Right hindlimb (tissue), 1 donor: ENCODE measurements around the gene LLGL2.

ENCODE experiments used
- DNase-seq: peaks from one replicate; pipeline ENCODE4 v3.0.0-alpha.2; 2018

Gene LLGL2

DNA sequence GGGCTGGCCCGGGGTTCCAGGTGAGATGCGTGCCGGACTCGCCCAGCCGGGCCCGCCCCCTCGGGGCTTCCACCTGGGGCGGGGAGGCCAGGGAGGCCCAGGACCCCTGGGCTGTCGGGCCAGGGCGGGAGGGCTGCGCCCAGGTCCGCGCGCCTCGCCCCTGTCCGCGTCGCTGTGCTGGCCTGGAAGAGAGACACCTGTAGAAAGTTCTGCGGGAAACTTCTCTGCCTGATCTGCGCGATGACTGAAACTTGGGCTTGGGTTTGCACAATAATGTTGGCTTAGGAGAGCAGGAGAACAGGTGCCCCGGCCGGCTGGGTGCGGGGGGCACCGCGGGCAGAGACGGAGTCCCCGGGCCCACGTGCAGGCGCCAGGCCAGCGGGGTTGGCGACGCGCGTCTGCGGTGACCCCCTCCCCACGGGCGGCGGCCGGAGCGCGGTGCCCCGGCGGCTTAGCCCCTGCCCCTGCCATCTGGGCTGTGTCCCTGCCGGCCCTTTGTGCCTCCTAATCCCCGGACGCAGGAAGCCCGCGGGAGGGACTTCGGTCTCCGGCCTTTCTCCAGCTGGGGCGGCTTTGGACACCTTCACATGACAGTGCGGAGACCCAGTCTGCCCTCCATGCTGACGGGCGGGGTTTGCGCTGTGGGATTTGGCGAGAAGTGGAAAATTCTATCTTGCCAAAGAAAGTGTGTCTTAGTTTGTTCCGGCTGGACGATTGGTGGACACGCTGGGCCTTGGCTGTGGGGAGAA, 483 bp downstream of the LLGL2 start:
- DNase-seq = no peak

DNA sequence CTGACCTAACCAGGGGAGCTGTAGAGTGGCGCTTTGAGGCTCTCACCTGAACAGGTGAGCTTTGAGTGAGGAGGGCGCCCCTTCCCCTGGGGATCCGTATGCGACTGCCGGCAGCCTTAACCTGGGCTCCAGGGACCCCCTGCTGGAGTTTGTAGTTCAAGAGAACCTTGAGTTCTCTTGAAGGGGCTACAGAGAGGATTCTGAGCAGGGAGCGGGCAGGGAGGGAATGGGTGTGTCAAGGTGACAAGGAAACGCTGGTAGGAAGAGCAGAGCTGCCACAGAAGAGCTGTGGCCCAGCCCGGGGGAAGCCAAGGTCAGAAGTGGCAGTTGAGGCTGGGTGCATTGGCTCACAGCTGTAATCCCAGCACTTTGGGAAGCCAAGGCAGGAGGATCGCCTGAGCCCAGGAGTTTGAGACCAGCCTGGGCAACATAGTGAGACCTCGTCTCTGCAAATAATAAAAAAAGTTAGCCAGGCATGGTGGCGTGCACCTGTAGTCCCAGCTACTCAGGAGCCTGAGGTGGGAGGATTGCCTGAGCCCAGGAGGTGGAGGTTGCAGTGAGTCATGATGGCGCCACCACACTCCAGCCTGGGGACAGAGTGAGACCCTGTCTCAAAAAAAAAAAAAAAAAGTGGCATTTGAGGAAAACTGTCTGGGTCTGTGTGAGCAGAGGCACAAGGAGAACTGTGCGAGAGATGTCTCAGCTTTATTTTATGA, 1.2 kb downstream of the LLGL2 start:
- DNase-seq = no peak

DNA sequence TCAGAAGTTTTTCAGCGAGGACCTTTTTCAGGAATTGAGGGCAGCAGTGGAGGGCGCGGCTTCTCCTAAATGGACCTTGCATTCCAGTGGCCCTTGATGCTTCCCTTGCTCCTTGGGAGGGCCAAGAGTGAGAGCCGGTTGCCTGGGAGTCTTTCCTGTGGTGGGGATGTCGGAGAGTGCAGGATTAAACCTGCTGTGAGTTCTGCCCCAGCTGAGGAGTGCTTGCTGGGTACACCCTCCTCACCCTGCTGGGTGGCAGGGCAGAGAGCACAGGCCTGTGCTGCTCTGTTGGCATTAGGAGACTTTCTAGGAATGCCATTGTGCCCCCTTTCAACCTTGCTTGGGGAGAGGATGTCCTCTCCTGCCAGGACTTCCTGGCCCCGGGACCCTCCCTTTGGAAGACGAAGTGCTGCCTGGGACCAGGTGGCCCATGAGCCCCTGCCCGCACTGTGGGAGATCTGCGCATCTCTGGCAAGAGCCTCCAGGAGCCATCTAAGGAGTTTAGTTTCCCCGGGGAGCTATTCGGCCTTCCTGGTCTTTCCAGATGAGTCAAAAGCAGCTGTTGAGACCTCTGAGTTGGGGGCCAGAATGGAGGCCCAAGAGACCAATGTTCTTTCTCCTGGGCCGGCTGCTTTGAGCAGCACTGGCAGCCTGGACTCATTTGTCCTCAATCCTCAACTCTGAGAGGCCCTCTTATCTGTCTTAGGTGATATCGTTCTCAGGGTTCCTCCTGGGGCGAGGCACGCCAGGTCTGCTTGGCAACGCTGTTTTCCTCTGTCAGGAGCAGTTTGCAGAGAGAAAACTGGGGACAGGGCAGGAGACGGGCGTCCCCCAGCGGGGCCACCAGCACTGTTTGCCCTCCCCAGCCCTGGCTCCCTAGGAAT, 5.6 kb downstream of the LLGL2 start:
- no peak for DNase-seq

DNA sequence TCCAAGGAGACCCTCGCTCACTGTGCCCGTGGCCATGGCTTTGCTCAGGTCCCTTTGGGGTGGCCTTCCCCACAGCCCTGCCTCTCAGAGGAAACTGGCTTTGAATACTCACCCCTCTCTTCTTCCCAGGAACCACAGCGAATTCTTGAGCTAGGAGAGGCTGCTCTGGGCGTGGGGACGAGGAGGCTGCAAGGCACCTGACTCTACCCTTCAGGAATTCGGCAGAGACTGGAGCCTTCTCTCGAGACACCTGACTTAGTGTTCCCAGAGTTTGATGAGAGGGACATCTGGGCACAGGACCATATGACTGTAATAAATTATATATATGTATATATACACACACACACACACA, 6.2 kb downstream of the LLGL2 start:
- no peak for DNase-seq

DNA sequence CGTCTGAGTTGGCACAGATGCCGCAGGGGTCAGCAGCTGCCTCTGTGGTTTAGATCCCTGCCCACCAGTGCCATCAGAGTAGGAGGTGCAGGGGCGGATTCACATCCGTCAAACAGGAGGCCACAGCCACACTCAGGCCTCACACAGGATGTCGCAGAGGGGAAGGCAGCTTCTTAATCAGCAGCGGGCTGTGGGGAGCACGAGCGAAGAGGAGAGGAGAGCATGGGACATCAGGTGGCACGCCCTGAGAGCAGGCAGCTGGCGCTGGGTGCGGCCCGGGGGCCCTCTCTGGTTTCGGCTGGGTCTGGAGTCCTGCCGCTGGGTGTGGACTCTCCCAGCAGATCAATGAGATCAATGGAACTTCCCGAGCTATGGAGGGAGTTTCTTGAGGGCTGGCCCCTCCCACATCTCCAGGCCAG, 9.6 kb downstream of the LLGL2 start:
- DNase-seq = no peak

DNA sequence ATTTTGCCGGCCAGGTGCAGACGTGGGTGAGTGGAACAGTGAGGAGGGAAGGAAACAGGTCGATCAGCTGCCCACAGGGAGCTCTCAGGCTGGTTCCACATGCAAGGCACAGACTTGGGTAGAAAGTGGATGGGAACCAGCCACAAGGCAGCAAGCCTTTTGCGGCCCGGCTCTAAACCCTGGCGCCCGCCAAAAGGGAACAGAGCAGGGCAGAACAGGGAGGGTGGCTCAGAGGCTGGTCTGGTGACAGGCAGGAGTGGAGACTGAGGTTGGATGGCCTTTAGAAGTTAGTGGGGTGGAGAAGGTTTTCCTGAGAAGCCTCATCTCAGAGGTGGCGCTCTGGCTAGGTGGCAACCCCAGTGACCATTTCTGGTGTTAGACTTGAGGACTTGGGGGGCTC, 10.4 kb downstream of the LLGL2 start:
- DNase-seq = no peak

DNA sequence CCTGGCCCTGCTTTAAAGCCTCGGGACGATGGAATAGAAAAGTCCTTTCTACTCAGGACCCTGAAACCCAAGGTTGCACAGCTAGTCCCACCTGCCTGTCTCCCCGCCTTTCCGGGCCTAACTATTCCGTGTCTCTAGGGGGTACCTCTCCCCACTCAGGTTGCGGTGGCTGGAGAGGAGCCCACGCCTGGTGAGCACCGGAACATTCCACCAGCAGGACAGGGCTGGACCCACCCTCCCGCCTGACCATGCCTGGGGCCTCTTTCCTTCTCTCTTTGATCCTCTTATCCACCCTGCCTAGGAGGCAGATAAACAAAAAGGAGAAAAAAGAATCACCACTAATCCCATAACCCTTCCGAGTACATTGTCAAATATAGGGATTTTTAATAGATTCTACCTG, 10.9 kb downstream of the LLGL2 start:
- DNase-seq = no peak

DNA sequence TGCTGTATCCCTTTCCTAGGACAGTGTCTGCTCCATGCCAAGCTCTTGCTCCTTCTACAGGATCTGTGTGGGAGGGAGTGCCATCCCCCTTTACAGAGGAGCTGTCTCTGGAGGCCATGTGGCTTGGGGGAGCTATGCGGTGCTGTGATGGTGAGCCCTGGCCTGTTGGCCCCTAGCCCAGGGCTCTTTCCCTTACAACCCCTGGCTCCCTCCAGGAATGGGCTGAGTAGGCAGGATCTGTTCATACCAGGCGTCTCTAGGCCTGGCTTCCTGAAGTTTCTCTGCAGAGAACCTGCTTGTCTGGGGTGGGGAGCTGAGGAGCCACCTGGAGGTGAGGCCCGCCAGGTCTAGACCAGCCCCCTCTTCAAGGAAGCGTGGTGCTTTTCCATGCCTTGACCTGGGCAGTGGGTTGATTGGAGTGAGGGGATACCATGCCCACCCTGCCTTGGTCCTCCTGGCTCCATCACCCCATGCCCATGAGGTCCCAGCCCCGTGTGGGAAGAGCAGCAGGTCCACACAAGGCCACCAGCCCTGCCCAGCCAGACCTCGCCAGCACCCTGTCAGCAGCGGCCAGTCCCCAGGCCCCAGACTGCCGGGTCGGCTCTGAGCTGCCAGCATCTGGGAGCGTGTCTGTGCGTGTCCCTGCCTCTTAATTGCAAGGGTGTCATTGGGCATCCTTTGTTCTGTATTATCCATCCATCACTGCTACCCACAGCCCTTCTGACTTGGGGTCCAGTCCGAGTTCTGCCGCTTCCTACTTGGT, 14.7 kb downstream of the LLGL2 start:
- no peak for DNase-seq

DNA sequence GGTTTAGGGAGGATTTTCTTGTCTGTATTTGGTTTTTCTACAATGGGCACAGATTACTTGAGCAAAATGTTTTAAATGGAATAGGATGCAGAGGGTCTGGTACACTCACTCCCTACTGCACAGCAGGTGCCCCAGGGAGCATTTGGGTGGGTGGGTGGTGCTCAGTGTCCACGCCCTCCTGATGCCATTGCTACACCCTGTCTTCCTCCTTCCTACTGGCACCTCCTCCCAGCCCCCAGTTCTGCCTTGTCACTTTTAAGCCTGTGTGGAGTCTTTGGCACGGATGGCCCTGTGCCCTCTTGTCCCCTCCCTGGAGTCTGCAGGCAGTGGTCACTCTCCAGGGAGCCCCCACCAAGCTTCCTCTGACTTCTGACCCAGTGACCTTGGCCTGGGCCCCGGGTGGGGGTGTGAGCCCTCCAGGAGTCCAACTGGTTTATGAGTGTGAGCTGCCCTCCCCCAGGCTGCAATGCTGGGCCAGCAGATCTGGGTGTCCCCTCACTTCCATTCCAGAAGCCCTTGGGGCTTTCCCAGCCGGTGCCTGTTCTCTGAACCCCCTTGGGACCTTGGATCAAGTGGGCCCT, 15.5 kb downstream of the LLGL2 start:
- DNase-seq = no peak

DNA sequence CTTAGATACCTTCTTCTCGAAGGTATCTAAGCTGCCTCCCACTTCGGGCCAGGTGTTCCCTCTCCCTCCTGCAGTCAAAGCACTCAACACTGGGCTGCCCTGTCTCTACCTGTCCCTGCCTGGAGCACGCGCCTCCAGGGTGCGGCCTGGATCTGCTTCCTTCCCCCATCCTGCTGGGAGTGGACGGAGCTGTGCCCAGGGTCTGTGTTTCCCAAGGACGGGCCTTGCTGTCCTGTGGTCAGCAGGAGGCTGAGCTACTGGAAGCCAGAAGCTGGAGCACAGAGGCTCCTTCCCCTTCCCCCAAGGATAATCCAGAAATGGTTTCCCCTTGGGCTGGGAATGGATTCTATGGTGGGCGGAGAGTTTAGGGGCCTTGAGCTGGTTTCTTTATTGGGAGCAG, 16.7 kb downstream of the LLGL2 start:
- no peak for DNase-seq

DNA sequence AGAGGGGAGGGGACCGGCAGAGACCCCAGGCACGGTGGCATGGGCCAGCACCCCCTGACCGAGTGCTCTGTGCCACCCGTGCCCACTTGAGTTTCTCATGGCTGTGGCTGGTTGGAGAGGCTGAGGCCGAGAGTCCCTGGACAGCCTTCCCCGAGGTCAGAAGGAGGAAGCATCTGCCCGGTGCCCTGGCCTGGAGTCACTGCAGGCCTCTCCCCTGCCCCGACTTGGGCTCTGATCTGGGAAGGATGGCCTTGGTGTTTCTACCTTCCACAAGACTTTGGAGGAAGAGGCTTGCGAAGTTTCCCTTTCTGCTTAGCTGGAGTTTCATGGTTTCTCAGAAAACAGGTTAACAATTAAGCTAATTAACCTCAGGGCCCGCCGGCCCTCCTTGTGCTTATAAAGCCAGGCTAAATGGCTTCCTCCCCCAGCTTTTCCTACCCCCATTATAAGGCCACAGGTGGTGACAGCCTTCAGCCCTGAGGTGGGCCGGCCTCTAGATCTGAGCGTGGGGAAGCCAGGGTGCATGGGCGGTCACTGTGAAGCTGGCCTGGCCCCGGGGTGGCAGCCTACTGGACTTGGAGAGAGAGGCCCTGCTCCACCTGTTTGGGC, 17.3 kb downstream of the LLGL2 start:
- DNase-seq = no peak

DNA sequence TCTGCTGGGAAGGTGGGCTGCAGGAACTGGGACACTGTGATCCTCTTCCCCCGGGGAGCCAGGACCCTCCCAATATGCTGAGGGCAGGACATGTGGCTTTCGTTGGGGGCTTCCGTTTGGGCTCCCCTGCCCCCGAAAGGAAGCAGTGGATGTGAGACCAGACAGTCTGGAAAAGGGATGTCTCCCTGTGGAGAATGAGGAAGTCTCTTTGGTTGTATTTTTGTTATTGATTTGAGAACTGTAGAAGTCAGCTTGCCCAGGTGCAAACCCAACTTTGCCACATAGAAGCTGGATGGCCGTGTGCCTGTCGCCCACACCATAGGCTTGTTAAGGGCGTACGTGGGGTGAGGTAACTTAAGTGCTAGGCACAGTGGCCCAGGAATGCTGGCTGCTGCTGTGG, 18.8 kb downstream of the LLGL2 start:
- no peak for DNase-seq

DNA sequence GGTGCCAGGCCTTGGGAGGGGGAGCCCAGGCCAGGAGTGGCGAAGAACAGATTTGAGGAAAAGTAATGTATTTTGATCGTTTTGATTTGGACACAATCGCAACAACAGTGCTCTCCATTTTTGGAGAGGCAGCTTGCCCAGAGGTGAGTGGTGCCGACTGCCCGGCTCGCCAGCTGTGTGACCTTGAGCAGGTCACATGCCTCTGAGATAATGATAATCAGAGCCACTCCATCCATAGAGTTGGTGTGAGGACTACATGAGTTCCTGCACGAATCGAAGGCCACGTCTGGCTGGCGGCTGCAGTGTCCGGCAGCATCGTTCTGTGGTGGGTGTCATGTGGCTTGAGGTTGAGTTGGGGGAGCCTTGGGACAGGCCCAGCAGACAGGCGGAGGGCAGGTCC, 20.7 kb downstream of the LLGL2 start:
- no peak for DNase-seq

DNA sequence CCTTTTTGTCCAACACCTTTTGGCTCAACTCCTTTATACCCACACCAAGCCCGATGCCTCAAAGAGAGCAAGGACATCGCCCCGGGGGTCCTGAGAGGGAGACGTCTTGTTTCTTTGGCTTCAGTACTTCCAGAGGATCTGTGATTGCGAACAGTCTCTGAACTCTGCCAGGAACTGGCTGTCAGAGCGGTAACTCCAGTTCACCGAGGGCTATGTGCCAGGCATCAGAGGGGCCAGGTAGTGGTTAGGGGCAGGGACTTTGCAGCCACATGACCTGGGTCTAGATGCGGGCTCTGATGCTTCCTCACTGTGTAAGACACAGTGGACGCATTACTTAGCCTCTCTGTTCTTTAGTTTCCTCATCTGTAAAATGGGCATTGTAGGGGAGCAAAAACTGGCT, 21.6 kb downstream of the LLGL2 start:
- DNase-seq = no peak

DNA sequence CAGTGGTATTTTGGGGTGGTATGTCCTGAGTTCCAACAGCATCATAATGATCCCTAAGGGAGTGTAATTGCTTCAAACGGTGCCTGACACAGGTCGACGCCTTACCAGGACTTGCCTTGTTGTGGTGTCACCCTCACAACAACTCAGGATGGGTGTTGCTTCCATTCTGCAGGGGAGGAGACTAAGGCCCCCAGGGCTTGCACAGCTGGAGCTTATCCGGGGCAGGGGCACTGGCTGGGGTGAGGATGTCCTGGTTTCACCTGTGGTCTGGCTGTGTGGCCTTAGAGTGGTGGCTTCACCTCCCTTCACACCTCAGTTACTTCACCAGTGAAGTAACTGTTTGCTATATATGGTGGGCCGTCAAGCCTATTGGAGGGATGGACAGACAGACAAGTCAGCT, 23.3 kb downstream of the LLGL2 start:
- no peak for DNase-seq

DNA sequence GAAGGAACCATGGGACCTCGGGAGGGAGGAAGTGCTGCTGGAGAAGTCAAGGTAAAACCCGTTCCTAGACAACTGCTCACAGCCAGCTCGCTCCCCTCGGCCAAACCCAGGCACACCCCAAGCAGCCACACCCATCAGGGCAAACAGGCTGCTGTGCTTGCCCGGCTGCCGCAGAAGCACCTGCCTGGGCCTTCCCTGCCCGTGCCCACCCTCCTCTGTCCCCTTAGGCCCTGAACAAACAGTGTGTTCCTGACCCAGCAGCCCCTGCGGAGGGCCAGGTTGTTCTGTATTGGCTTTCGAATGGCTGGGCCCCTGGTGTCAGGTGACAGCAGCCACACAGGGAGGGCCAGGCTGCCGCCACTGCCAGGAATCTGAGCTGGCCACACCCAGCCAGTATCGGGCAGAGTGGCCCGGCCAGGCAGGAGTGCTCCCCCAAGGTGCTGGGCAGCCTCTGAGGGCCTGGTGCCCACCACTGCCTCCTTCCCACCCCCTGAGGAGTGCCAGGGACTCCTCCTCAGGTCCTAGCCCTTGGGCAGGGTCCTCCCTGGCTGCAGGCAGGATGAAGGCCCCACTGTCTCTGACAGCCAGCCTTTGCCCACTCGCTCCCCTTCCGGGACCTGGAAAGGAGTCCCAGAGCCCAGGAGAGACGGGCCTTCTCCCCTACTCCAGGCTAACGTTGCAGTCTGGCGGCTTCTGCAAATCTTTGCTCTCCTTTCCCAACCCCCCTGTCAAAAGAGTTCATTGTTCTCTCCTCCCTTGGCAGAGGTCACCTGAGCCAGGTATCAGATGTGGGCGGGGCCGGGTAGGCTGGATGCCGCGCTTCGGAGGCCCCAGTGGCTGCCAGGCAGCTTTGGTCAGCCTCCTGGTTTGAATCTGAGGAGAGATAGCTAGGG, 24.0 kb downstream of the LLGL2 start:
- DNase-seq = no peak

DNA sequence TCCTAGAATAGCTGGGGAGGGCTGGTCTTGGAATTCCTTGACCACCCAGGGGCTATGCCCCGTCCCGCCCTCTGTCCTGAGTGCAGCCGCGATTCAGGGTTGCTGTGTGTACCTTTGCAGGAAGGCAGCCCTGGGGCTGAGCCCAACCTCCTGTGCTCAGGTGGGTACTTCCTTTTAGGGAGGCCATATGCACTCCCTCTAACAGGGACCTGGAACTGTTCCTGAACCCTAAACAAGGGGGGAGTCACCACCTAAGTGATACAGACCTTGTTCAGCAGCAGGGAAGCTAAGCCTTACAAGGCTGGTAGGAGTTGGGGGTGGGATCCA, 24.6 kb downstream of the LLGL2 start:
- DNase-seq = no peak

DNA sequence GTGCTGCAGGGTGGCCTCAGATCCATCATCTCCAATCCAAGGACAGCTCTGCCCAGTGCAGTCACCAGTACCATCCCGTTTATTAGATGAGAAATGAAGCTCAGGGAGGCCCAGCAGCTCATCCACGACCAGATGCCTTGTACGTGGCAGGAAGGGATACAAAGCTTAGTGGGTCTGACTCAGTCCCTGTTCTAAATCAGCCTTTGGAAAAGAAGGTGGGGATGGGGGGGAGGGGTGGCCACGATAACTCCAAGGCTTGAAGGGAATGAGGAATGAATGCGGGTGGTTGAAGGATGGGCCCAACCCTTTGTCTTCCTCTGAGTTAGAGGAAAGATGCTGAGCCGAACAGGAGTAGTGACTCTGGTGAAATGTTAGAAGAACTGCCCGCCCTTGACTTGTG, 25.8 kb downstream of the LLGL2 start:
- DNase-seq = no peak

DNA sequence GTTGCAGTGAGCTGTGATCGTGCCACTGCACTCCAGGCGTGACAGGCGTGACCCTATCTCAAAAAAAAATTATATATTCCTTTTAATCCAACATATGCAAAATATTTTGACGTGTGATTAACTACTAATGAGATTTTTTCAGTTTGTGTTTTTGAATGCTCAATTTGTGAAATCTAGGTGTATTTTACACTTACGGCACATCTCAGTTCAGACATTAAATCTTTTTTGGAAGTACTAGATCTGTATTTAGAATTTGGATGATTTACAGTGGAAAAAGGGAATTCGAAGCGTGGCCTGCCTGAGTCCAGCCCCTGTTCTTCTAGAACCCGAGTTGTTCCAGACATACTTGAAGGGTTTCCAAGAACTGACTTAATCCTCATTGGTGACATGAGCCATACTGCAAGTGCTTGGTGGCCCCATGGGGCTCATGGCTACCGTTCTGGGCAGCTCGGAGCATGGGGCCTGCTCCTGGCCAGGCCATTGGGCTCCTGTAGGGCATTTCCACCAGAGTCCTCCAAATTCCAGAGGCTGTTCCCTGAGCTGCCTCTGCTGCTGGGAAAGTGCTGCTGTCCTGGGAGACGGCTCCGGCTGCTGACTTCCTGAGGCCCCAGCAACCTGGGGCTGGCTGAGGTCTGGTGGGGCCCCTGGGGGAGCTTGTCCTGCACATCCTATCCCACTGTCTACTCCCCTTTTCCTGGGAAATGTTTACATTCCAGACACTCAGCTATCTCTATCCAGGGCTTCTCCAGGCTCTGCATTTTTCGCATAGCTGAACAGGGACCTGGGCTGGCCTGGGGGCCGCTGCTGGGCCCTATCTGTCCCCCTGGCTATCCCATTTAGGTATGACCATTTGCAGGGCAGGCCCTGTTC, 27.2 kb downstream of the LLGL2 start:
- DNase-seq = no peak
